GM19193 (cell line): ENCODE data around the gene ASAP2.

Experiments used
- POLR2A ChIP-seq: IDR thresholded peaks from 4 replicates; pipeline ENCODE4 v1.6.1; 2011; ENCODE audit not compliant: insufficient read depth, insufficient read length; ENCODE audit errors: extremely low read depth

Gene ASAP2

DNA sequence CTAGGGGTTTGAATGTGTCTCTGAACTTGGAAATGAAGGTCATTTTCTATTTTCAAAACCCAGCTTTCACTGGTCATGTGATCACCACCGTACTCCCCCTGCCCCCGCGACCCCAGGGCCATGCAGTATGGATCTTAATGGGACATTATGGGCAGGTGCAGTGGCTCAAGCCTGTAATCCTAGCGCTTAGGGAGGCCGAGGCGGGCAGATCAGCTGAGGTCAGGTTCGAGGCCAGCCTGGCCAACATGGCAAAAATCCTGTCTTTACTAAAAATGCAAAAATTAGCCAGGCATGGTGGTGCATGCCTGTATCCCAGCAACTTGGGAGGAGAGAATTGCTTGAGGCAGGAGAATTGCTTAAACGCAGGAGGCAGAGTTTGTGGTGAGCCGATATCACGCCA is 139.4 kb downstream of the ASAP2 start:
- TF ChIP-seq POLR2A: no peak

DNA sequence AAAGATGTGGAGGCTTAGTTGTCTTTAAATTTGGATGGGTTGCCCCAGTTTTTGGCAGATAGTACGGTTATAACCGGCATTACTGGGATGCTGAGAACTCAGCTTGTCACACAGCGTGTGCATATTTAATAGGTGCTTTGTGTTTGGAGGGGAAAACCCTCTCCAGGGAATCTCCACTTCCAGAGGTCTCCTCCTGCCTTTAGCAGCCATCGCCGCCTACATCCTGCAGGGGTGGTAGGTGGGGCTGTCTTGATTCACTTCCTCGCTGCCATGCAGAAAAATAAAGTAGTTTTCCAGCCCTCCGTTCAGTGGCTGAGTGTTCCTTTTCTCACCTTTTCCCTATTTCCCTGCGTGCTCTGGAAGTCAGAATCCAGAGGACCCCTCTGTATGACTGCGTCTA is 140.3 kb downstream of the ASAP2 start:
- no peak for TF ChIP-seq POLR2A

DNA sequence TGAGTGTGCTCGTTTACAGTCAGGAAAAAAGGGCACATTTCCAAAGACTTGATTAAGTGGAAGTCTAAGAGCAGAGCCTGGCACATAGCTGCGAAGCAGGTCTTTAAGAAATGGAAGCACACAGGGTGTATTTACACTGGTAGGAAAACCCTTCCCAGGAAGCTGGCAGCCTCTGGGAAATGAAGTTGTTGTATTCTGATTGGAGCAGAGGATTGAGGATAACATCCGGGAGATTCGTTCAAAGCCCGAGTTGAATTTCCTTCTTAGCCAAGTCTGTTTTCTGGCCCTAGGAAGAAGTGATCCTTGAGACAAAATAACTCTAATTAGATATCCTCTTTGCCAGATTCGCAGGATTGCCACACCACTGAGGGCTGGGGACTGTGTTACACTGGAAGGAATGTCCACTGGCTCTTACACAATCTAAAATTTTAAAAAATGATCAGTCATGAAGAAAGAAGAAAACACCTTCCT is 140.8 kb downstream of the ASAP2 start:
- no peak for TF ChIP-seq POLR2A

DNA sequence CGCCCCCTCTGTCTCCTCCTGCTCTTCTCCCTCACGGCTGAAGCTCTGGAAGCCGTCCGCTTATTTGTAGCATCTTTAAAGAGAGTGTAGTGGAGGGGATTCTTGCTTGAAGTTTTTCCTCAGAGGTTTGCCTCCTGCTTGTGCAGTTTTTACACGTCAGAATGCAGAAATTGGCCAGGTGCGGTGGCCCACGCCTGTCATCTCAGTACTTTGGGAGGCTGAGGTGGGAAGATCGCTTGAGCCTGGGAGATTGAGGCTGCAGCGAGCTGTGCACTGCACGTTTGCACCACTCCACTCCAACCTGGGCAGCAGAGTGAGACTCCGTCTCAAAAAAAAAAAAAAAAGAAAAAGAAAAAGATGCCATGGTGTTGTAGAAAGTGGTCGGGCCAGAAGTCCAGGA is 147.7 kb downstream of the ASAP2 start:
- no peak for TF ChIP-seq POLR2A

DNA sequence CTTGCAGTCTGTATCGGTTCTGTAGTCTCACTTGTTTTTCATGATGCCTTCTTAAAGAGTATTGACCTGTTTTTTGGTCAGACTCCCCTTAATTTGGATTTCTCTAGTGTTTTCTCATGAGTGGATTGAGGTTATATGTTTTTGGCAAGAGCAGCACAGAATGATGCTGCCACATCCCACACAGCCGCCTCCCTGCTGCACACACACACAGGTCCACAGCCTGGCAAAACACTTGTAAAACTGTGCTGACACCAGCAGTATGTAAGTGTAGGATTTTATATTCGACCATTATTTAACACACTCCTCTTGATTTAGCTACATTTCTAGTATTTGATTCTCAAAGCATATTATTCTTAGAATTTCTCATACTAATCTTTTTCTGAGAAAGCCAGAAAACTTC is 148.7 kb downstream of the ASAP2 start:
- no peak for TF ChIP-seq POLR2A

DNA sequence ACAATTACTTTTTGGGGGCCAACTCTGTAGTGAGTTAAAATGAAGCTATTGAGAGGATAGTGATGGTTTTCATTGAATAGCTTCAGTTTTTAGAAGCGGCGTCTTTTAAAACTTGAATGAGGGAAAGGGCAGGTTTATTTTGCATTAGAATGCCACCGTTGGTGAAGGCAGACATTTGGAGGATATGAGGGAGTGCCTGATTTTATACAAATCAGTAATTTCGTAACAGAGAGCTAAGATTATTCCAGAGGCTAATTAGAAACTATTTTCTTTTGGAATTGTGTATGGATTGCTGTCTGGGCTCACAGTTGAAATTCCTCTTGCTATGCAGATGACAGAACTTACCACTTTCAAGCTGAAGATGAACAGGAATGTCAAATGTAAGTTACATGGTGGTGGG is 149.1 kb downstream of the ASAP2 start:
- no peak for TF ChIP-seq POLR2A

DNA sequence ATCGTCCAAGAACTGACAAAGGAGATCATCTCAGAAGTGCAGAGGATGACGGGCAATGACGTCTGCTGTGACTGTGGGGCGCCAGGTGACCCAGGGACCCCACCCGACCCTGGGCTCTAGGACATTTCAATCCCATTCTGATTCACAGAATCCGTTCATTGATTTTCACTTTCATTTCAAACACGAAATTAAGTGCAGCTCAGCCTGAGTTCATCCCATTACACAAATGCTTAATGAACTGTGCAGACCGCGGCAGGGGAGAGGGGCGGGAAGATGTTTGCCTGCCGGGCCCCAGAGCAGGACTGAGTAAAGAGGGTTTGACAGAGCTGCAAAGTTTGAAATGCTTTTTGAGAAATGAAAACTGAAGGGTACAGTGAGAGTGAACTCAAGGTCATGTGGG is 149.6 kb downstream of the ASAP2 start:
- no peak for TF ChIP-seq POLR2A

DNA sequence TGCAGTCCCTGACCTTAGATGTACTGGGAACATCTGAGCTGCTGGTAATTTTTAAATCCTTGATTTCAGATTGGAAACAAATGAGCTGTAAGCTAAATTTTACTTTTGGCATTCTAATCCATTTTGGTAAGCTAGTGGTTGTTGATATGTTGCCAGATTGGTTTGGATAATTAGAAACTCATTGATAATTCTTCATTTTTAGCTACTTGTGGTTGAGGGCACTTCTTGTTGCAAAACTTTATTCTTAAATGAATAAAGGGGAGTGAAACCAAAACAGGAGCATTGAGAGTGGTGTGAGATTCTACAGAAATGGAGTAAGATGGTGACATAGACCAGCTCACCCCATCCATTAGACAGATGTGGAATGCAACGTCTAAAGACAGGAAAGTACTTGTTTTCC is 152.2 kb downstream of the ASAP2 start:
- no peak for TF ChIP-seq POLR2A

DNA sequence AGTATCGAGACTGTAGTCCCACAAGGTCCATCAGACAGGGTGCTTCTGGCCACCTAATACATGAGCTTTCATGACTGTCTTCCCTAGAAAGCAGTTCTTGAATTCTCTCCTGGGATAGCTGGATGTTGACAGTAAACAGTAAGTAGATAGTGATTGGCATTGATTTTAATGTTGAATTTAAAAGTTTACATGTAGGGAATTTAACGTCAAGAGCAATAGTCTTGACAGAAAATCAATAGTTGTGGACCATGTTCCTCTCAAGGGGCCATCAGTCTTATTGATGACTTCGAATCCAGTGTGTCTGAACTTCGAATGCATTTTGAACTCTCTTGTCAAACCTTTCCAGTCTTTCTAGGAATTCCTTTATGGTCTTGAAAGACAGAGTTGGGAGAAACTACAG is 152.9 kb downstream of the ASAP2 start:
- no peak for TF ChIP-seq POLR2A

DNA sequence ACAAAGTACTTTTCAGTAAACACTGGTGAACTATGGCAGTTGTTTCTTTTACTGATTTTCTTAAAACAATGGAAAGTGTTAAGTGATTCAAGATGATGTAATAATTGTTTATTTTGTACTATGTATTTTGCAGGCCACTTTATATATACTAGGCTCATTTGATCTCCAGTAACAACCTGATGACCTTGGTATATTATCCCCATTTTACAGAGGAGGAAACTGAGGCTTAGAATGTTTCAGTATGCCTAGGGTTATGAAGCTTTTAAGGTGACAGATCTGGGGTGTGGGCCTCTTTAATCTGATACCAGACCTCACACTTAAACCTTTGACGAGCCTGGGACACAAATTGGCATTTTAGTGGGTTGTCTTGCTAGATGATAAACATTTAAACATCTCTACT is 153.5 kb downstream of the ASAP2 start:
- TF ChIP-seq POLR2A: no peak

DNA sequence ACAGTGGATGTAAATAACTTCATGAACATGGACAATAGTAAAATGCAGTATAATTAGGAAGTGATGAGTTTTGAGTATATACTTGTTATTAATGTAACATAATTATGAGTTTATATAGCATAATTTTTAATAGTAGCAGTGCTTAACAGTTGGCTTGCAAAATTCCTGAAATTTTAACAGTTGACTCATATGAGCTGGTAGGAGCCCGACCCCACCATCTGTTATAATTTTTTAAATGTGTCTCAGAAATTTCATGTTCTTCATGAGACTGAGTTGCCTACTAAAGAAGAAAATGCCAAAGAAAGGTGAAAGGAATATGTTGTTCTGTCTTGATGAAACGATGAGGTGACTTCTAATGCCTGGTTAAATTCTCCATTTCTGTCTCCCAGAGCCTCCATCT is 154.1 kb downstream of the ASAP2 start:
- TF ChIP-seq POLR2A: no peak

DNA sequence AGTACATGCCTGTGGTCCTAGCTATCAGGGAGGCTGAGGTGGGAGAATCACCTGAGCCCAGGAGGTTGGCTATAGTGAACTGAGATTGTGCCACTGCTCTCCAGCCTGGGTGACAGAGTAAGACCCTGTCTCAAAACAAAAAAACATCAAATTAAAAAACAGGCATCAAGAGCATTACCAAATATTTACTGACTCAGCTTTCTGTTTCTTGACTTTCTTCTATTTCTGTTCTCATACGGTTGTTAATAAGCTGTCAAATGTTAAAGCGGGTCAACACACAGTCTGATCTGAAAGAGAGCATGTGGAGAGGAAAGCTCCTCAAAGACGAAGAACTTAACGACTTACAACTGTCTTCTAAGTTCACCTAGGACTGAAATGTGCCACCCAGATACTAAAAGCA is 157.8 kb downstream of the ASAP2 start:
- no peak for TF ChIP-seq POLR2A

DNA sequence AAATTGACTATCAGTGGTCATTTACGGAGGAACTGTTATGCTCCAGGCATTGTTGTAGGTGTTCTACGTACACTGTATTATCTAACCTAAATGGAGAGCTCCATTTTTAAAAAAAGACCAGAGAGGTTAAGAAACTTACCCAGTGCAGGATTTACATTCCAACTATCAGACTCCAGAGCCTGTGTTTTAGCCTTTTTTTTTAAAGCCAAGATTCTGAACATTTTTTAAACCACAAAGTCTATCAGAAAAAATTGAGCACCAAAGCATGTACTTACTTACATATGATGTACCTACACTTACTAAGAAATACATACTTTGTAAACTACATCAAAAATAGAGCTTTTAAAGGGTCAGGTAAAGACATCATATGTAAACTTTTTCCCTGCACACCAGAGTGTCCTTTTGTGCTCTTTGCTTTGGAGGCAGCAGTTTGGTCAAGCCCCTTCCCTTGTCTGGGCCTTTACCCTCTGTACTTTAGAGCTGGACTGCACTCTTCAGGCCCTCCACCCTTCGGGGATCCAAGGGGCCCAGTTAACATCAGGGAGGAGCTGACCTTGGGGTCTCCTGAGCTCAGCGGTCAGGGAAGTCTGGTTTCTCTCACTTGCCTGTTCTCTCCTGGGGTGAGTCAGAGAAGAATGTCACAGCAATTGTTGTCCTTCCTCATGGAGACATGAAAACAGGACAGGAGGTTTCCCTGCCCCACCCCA is 158.3 kb downstream of the ASAP2 start:
- TF ChIP-seq POLR2A: no peak

DNA sequence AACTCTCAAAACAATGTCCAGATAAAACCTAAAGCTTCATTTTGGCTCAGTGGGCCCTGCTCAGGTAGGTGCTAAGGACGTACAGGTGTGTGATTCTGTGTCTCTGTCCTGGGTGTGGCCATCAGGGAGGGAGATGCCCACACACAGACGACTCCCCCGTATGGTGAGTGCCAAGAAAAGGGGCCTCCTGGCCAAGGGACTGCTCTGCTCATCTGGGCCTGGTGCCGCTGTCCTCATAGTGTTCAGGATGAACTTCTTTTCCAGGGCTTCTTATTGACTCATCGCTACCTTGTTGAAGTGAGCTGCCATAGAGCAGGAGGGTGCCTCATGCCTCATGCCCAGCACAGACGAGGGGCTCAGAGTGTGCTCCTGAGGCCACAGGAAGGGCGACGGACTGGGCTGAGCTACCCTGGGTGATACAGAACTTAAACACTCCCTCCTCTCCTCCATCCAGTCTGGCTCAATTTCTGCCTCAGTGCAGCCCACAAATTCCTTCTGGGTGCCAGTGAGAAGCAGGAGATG is 158.9 kb downstream of the ASAP2 start:
- TF ChIP-seq POLR2A: no peak

DNA sequence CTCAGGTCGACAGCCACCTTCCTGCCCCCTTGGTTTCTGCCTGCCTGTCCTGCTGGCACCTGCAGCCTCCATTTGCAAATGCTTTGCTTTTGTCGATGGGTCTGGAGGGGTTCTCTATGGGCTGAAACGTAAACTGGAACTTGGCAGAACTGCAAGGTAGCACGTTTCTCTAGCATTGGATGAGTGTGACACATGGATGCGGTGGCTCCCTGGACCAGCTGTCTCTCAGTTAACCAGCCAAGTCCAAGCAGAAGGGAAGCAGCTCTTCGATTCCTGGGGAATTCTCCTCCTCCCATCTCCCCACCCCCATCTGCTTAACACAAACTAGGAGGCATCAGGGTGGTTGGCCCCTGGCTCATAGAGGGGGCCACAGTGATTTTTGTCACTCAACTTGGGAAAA is 159.4 kb downstream of the ASAP2 start:
- TF ChIP-seq POLR2A: no peak

DNA sequence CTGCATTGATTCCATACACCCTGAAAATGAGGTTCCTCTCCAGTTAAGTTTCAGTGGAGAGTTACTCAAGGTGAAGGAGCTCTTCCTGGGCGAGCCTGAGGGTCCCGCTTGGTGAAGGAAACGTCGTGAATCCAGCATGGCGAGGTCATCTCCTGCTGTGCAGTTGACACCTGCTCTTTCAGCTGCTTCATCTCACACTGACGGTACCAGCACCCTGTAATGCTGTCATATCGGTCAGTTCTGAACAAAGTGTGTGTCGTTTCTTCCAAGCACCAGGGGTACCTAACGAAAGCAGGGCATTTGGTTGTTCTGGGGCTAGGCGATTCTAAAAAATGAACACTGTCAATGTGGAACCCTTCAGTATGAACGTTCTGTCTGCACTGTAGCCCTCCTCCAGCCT is 164.1 kb downstream of the ASAP2 start:
- TF ChIP-seq POLR2A: no peak

DNA sequence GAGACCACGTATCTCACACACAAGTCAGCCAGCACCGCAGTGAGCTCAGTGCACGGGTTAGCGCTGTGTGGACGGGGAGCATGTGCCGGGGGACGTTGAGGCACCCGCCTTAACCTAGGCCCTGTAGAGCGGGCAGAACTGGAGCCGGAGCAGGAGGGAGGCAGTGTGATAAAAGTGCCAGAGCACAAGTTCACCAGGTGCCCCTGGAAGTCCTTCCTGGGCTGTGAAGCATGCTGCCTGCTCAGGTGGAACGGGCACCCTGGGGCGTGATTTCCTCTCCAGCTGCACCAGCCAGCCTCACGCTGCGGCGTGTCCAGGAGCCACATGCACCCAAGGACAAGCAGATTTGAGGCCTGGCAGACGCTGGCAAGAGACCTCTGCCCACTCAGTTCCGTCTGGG is 166.4 kb downstream of the ASAP2 start:
- no peak for TF ChIP-seq POLR2A
